NT2/D1 (cell line): ENCODE results near the gene SLC49A3.

Experiments
- SUZ12 ChIP-seq: IDR thresholded peaks from 2 replicates; pipeline ENCODE4 v1.6.1; 2011; ENCODE audit not compliant: insufficient read length, insufficient read depth; ENCODE audit errors: extremely low read depth
- YY1 ChIP-seq: IDR thresholded peaks from 2 replicates; pipeline ENCODE4 v1.6.1; 2011; ENCODE audit not compliant: insufficient read length, insufficient read depth
- ZNF274 ChIP-seq: IDR thresholded peaks from 2 replicates; pipeline ENCODE4 v1.6.1; 2011; ENCODE audit warnings: mild to moderate bottlenecking, low read depth, low read length

GRCh38 chr4:726235-726787 lies 37.4 kb upstream of the SLC49A3 start:
- TF ChIP-seq SUZ12 (no peak), ZNF274 (no peak), YY1 (no peak)
